Natural killer cell (primary cell): ENCODE measurements around the gene BLID. TPM values are rescaled to one million over a fixed set of nuclear protein-coding genes. Genes with fewer than 3 reads are reported as not detected.

Source experiments
- ATAC-seq, 3 donors: fragments of 150-1000 bp in 2 of 3; fragments of 200-7000 bp in 1 of 3; cut with Tn5 transposase; 1 replicate in 1 of 3; 2 replicates in 2 of 3; pipeline ENCODE4 v1.10.0; 2021; ENCODE audit warnings: mild to moderate bottlenecking in 2 of 3, moderate library complexity in 2 of 3
- DNase-seq, 2 donors: peaks; one replicate each; pipeline versions ENCODE4 v3.0.0 to v3.0.0-alpha.2; 2013 to 2021; ENCODE audit warnings: mixed read lengths in 1 of 2
- H3K27ac ChIP-seq: one replicate; pipeline ENCODE4 v1.5.1; 2013; ENCODE audit warnings: mild to moderate bottlenecking, low read length
- H3K27me3 ChIP-seq: one replicate; pipeline ENCODE4 v1.6.1; 2013; ENCODE audit warnings: low read length; ENCODE audit not compliant: control insufficient read depth, insufficient read depth
- H3K36me3 ChIP-seq: one replicate; pipeline ENCODE4 v1.6.1; 2013; ENCODE audit warnings: low read length; ENCODE audit not compliant: control insufficient read depth, insufficient read depth
- H3K4me1 ChIP-seq: one replicate; pipeline ENCODE4 v1.6.1; 2013; ENCODE audit warnings: low read length; ENCODE audit not compliant: control insufficient read depth, insufficient read depth
- H3K4me3 ChIP-seq: one replicate; pipeline ENCODE4 v1.5.1; 2013; ENCODE audit warnings: low read length
- H3K9me3 ChIP-seq: one replicate; pipeline ENCODE4 v1.6.1; 2013; ENCODE audit warnings: low read length; ENCODE audit not compliant: control insufficient read depth, insufficient read depth
- H3K27ac Mint-ChIP-seq, 2 donors: one replicate each; pipeline ENCODE4 v1.8.0; 2022; ENCODE audit warnings: mild to moderate bottlenecking in 2 of 2, mixed read lengths in 2 of 2, moderate library complexity in 1 of 2
- H3K27me3 Mint-ChIP-seq, 2 donors: one replicate each; pipeline ENCODE4 v1.8.0; 2022; ENCODE audit warnings: low read depth in 2 of 2, mixed read lengths in 2 of 2
- H3K36me3 Mint-ChIP-seq: one replicate; pipeline ENCODE4 v1.8.0; 2022; ENCODE audit warnings: mixed read lengths
- H3K4me1 Mint-ChIP-seq, 2 donors: one replicate each; pipeline ENCODE4 v1.8.0; 2022; ENCODE audit warnings: mixed read lengths in 2 of 2
- H3K4me3 Mint-ChIP-seq: one replicate; pipeline ENCODE4 v1.8.0; 2022; ENCODE audit warnings: mild to moderate bottlenecking, moderate library complexity, mixed read lengths
- H3K9me3 Mint-ChIP-seq, 2 donors: one replicate each; pipeline ENCODE4 v1.8.0; 2022; ENCODE audit warnings: mixed read lengths in 2 of 2
- WGBS: methylation state at CpG from one replicate; pipeline ENCODE4 v1.1.7; 2013; ENCODE audit warnings: missing lambda C conversion rate; ENCODE audit not compliant: insufficient coverage; 5-methylcytosine and 5-hydroxymethylcytosine counted together
- intact Hi-C: fragments of 100-400 bp; cut with micrococcal nuclease; formaldehyde crosslinking; loops from one replicate; pipeline ENCODE4 v1.14.2; 2022
- total RNA-seq, 4 donors: library from RNA; stranded (reverse); fragments of 120-200 nt in 1 of 4; gene quantifications; one replicate each; pipeline versions ENCODE4 v1.2.3 to v1.2.4, GENCODE V29; 2013 to 2022
- TF ChIP-seq, protein P1 (sequence below): fragments of 200-600 bp; IDR thresholded peaks from one replicate; pipeline ENCODE4 v1.8.0; 2022; ENCODE audit warnings: antibody characterized with exemption

Gene BLID
- total RNA-seq, 3 donors from 2014 or later (not counting 1 experiment from before 2014, with no cell fraction given): not detected

GRCh38 chr11:122107045-122107444 is 9.0 kb downstream of the BLID start:
- Histone ChIP-seq H3K27me3 (peaks cover 5% of the 10 kb centered on the region), H3K36me3 (no peaks in the 10 kb centered on the region), H3K27ac (no peak overlapping the region), H3K4me3 (no peak overlapping the region), H3K4me1 (no peaks in the 10 kb centered on the region), H3K9me3 (no peaks in the 10 kb centered on the region)
- 38% methylated on average over 2 of the region's 3 CpGs for WGBS
- Mint-ChIP-seq H3K4me3 (no peak overlapping the region), H3K4me1 (no peaks in the 10 kb centered on the region), H3K36me3 (no peaks in the 10 kb centered on the region), H3K27me3 (peaks cover 13 to 28% of the 10 kb centered on the region in 2 donors), H3K27ac (no peak overlapping the region), H3K9me3 (peaks cover 0 to 4% of the 10 kb centered on the region in 2 donors)
- TF ChIP-seq, protein P1, sequence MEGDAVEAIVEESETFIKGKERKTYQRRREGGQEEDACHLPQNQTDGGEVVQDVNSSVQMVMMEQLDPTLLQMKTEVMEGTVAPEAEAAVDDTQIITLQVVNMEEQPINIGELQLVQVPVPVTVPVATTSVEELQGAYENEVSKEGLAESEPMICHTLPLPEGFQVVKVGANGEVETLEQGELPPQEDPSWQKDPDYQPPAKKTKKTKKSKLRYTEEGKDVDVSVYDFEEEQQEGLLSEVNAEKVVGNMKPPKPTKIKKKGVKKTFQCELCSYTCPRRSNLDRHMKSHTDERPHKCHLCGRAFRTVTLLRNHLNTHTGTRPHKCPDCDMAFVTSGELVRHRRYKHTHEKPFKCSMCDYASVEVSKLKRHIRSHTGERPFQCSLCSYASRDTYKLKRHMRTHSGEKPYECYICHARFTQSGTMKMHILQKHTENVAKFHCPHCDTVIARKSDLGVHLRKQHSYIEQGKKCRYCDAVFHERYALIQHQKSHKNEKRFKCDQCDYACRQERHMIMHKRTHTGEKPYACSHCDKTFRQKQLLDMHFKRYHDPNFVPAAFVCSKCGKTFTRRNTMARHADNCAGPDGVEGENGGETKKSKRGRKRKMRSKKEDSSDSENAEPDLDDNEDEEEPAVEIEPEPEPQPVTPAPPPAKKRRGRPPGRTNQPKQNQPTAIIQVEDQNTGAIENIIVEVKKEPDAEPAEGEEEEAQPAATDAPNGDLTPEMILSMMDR: no peak
- ATAC-seq (no peak), DNase-seq (no peak)
- intact Hi-C loops: no loop called here

- peaks cover 5 to 9% of the 10 kb centered on the region in 2 donors for H3K4me1 Mint-ChIP-seq
- H3K9me3 Mint-ChIP-seq: peaks cover 0 to 4% of the 10 kb centered on the region in 2 donors
- H3K27ac Mint-ChIP-seq: no peak overlapping the region
- no peak overlapping the region for H3K27ac ChIP-seq
- H3K4me3 ChIP-seq: no peak overlapping the region
- H3K4me3 Mint-ChIP-seq: no peak overlapping the region
- TF ChIP-seq, protein P1: no peak
- intact Hi-C loops: no loop called here
- 87% methylated on average over 8 of the region's 8 CpGs for WGBS
- no peak for DNase-seq
- no peaks in the 10 kb centered on the region for H3K9me3 ChIP-seq
- peaks cover 6% of the 10 kb centered on the region for H3K27me3 ChIP-seq
- H3K36me3 Mint-ChIP-seq: no peaks in the 10 kb centered on the region
- H3K36me3 ChIP-seq: no peaks in the 10 kb centered on the region
- ATAC-seq: no peak
- peaks cover 5% of the 10 kb centered on the region for H3K4me1 ChIP-seq
- H3K27me3 Mint-ChIP-seq: peaks cover 21 to 29% of the 10 kb centered on the region in 2 donors
Measured at GRCh38 chr11:122105044-122105758, 10.8 kb downstream of the BLID start.

DNA sequence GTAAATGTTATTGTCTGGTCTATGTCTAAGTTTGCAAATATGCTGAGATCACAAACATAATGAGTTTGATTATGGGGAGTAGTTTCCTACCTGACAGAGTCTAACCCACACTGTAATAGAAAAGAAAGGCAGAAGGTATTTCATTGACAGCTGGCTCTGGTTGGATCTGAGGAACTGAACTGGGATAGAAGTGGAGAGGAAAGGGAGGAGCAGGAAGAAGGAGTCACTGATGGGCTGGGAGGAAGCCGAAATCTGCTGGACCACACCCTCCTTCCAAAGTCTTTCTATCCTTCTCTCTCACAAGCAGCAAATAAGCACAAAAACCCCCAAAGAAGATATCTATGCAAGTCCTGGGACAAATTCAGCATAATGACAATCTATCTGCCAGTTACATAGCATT is 11.7 kb downstream of the BLID start:
- Mint-ChIP-seq H3K27ac (no peak overlapping the region), H3K4me3 (no peak overlapping the region), H3K4me1 (peaks cover 5 to 13% of the 10 kb centered on the region in 2 donors), H3K9me3 (peaks cover 0 to 2% of the 10 kb centered on the region in 2 donors), H3K27me3 (peaks cover 25 to 29% of the 10 kb centered on the region in 2 donors), H3K36me3 (no peaks in the 10 kb centered on the region)
- no peak overlapping the region for H3K4me3 ChIP-seq
- H3K4me1 ChIP-seq: peaks cover 5% of the 10 kb centered on the region
- no peak for DNase-seq
- H3K27ac ChIP-seq: no peak overlapping the region
- H3K27me3 ChIP-seq: peaks cover 11% of the 10 kb centered on the region
- no peaks in the 10 kb centered on the region for H3K36me3 ChIP-seq
- TF ChIP-seq, protein P1: no peak
- intact Hi-C loops: no loop called here
- WGBS: no CpG with 5 or more reads among the region's 1 CpG
- H3K9me3 ChIP-seq: no peaks in the 10 kb centered on the region
- no peak for ATAC-seq

- Mint-ChIP-seq H3K27ac (no peak overlapping the region), H3K4me1 (peaks cover 5 to 13% of the 10 kb centered on the region in 2 donors), H3K9me3 (peaks cover 0 to 2% of the 10 kb centered on the region in 2 donors), H3K36me3 (no peaks in the 10 kb centered on the region), H3K4me3 (no peak overlapping the region), H3K27me3 (peaks cover 28 to 31% of the 10 kb centered on the region in 2 donors)
- TF ChIP-seq, protein P1: no peak
- ATAC-seq: no peak
- intact Hi-C loops: no loop called here
- no peak for DNase-seq
- Histone ChIP-seq H3K4me3 (no peak overlapping the region), H3K36me3 (no peaks in the 10 kb centered on the region), H3K27ac (no peak overlapping the region), H3K4me1 (peaks cover 5% of the 10 kb centered on the region), H3K27me3 (peaks cover 14% of the 10 kb centered on the region), H3K9me3 (no peaks in the 10 kb centered on the region)
- 81% methylated on average over 3 of the region's 4 CpGs for WGBS
Measured at GRCh38 chr11:122103726-122104125, 12.3 kb downstream of the BLID start.
